ENCODE measurements around the gene ZNF845.
"Not testable (repeated sequence)": the region's sequence is repeated elsewhere in the genome, so short reads cannot be mapped to it uniquely, and the experiment has no call there.

The ZNF845 gene

DNA sequence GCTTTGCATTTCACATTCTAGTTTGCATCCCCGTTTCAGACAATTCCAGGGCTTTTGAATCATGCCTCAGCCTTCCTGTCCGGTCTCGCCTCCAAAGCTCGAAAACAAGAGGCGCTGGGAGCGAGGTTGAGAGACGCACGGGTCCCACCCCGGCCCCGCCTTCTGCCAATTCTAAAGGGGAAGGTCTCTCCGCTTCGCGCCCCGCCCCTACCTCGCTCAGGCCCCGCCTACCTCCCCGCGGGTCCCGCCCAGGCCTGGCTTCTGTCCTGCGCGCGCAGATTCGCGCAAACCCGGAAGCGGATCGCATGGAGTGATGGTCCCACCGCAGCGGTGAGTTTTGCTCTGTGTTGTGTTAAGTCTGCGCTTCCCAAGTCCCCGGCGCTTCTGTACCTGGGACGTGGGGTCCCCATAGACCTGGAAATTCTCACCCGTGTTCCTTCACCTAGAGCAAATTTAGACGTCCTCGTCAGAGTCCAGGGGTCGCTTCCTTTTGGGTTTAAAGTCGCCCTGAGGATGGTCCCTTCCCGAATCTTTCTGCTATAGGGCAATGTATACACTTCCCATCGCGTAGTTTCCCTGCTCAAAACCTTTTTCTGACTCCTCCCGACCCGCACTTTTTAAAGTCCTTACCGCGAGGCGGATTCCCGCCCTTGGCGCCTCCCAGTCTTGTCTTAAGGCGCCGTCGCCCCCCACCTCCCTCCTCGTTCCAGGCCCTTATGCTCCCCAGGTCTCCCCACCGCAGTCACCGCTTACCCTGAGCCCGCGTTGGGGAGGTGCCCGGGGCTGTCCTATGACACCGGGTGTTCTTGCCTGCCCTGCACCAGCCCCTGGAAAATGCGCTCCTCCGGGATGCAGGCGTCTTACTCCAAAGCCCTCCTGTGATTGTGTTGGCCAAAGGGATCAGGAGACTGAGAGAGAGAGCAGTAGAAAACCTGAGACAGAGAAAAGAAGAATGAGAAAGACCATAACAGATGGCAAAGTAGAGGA lies at the start of gene ZNF845:
TSS of gene ZNF845 (plus strand) at position 287 of the 987 bp plus-strand sequence. CDS start 7,559 bp downstream, outside the sequence.
- Histone ChIP-seq H3K36me3 (replicated peaks) (no peaks in the 10 kb centered on the region), H3K27me3 (replicated peaks) (no peaks in the 10 kb centered on the region), H3K27ac (peak within 1 kb of the TSS; percentile 15), H3K4me3 (ENCODE audit: low read depth, low read length) (peak within 1 kb of the TSS; percentile 90)
- peak; percentile 92 for DNase-seq
- TF ChIP-seq CTCF (IDR thresholded peaks at IDR 0.05; ENCODE audit: low read depth, low read length, missing control alignments): no peak
- in situ Hi-C loops (cut with HindIII; ENCODE audit: low pct_ligation_motif_present, low sequenced_read_pairs): no loop called here

GRCh38 chr19:53285087-53285486 lies 48.5 kb upstream of the ZNF845 start:
- Histone ChIP-seq H3K27me3 (replicated peaks) (no peaks in the 10 kb centered on the region), H3K27ac (no peak overlapping the region), H3K4me3 (ENCODE audit: low read depth, low read length) (no peak overlapping the region), H3K36me3 (replicated peaks) (no peaks in the 10 kb centered on the region)
- no peak for DNase-seq
- in situ Hi-C loops (cut with HindIII; ENCODE audit: low pct_ligation_motif_present, low sequenced_read_pairs): no loop called here
- TF ChIP-seq CTCF (IDR thresholded peaks at IDR 0.05; ENCODE audit: low read depth, low read length, missing control alignments): no peak

GRCh38 chr19:53290758-53291549 lies 42.6 kb upstream of the ZNF845 start:
- in situ Hi-C loops (cut with HindIII; ENCODE audit: low pct_ligation_motif_present, low sequenced_read_pairs): no loop called here
- no peak overlapping the region for H3K4me3 ChIP-seq (ENCODE audit: low read depth, low read length)
- no peak for DNase-seq
- no peaks in the 10 kb centered on the region for H3K27me3 ChIP-seq (replicated peaks)
- no peaks in the 10 kb centered on the region for H3K36me3 ChIP-seq (replicated peaks)
- no peak for TF ChIP-seq CTCF (IDR thresholded peaks at IDR 0.05; ENCODE audit: low read depth, low read length, missing control alignments)
- no peak overlapping the region for H3K27ac ChIP-seq

DNA sequence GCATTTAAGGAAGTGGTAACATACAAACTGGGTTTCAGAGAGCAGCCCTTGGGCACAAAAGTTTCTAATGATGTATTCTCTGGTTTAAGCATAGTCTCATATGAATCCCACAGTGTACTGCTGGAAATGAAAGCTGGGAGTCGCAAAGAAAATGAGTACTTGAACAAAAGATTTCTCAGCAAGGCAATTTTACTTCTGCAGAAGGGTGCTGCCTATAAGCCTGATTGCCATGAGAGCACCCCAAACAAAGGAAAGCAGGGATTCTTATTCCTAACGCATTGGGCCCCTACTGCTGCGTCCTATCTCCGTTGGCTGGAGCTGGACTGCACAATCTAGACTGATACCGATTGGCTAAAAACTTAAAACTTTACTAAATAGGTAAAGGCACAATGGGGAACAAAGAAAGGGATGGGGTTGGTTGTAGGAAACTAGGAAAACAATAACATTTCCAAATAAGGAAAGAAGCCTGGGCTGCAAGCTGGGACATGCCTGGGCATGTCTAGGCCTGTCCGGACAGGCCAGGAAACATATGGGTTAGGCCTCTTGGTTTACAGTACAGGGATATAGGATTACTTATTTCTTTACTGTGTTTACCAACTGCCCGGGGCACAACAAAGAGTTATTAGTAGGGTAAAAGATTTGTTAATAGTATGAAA lies 38.6 kb upstream of the ZNF845 start:
- TF ChIP-seq CTCF (IDR thresholded peaks at IDR 0.05; ENCODE audit: low read depth, low read length, missing control alignments): no peak
- no peaks in the 10 kb centered on the region for H3K36me3 ChIP-seq (replicated peaks)
- H3K27me3 ChIP-seq (replicated peaks): no peaks in the 10 kb centered on the region
- no peak for DNase-seq
- in situ Hi-C loops (cut with HindIII; ENCODE audit: low pct_ligation_motif_present, low sequenced_read_pairs): no loop called here
- no peak overlapping the region for H3K4me3 ChIP-seq (ENCODE audit: low read depth, low read length)
- no peak overlapping the region for H3K27ac ChIP-seq

GRCh38 chr19:53301341-53301740 lies 32.2 kb upstream of the ZNF845 start:
- DNase-seq; H3K36me3 ChIP-seq (replicated peaks); H3K27me3 ChIP-seq (replicated peaks); H3K4me3 ChIP-seq (ENCODE audit: low read depth, low read length); H3K27ac ChIP-seq; in situ Hi-C loops (cut with HindIII; ENCODE audit: low pct_ligation_motif_present, low sequenced_read_pairs): not testable (repeated sequence)

Measured in brain microvascular endothelial cell (primary cell).